ENCODE data around the gene HIPK4. TPM values are rescaled to one million over a fixed set of nuclear protein-coding genes. Genes with fewer than 3 reads are reported as not detected.

HIPK4 gene
- total RNA-seq, 1 experiment from 2014 or later = 0.74 TPM

DNA sequence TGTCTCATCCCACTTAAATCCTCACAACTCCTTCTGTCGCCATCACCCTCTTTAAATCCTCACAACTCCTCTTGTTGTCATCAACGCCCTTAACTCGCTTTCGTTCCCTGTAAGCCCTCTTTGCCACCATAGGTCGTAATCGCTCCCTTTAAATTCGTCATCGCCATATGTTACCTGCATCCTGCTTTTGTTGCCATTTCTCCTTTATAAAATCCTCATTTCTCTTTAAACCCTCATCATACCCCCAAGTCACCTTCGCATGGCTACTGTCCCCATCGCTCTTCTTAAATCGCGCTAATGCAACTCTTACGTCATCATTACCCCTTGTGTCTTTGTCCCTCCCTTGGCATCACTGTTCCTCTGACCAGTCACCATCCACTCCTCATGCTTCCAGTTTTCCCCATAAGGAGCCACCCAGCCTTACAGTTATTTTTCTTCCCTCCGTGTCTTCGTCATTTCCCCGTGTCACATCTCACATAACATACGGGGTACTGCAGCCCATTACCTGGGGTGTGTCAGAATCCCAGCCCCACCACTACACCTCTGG is 40.9 kb downstream of the HIPK4 start:
- H3K27me3 ChIP-seq (ENCODE audit: insufficient read depth, low read length) = no peaks in the 10 kb centered on the region
- peak overlapping the region; percentile 78 to 95 for H3K4me3 ChIP-seq (replicated peaks in 1 of 2; ENCODE audit: low read depth in 1 of 2, low read length in 2 of 2)
- no peak overlapping the region for H2AFZ ChIP-seq (ENCODE audit: low read depth, low read length, poor library complexity, severe bottlenecking)
- RAD21 ChIA-PET (ENCODE audit: low non-redundant PET in 1 of 2, low total read pairs in 2 of 2, uncharacterized antibody in 2 of 2, unreplicated experiment in 2 of 2) = no interaction called here
- H3K36me3 ChIP-seq (ENCODE audit: control insufficient read depth in 1 of 2, insufficient read depth in 2 of 2, low read length in 2 of 2) = no peaks in the 10 kb centered on the region; a peak in 1 of 4 replicates
- peak overlapping the region; percentile 34 for H3K27ac ChIP-seq (ENCODE audit: low read depth, low read length)
- CTCF ChIA-PET = interaction anchor here (0.8 kb wide), 1 partner anchor 286 kb away, joined by 3 read pairs; no protein-coding TSS in a partner anchor
- TF ChIP-seq POLR2AphosphoS5 (IDR thresholded peaks at IDR 0.05; ENCODE audit: low read depth, low read length) = no peak
- no peak for TF ChIP-seq CBX3 (IDR thresholded peaks at IDR 0.05; ENCODE audit: low read depth)
- TF ChIP-seq, protein P1, sequence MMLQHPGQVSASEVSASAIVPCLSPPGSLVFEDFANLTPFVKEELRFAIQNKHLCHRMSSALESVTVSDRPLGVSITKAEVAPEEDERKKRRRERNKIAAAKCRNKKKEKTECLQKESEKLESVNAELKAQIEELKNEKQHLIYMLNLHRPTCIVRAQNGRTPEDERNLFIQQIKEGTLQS (IDR thresholded peaks at IDR 0.05) = no peak
- TF ChIP-seq POLR2A (IDR thresholded peaks at IDR 0.05; ENCODE audit: borderline replicate concordance, extremely low read depth, insufficient read depth, insufficient read length) = no peak
- peaks cover 37% of the 10 kb centered on the region for H3K79me2 ChIP-seq (ENCODE audit: insufficient read depth, low read length)
- peak overlapping the region; percentile 74 for H3K9ac ChIP-seq (ENCODE audit: low read length)
- H4K20me1 ChIP-seq (ENCODE audit: insufficient read depth) = no peaks in the 10 kb centered on the region
- peak; percentile 28 for DNase-seq (ENCODE audit: low read depth, low spot score)
- H3K9me2 ChIP-seq (ENCODE audit: insufficient read depth) = no peaks in the 10 kb centered on the region
- intact Hi-C loops (cut with micrococcal nuclease) = no loop called here
- H3K4me1 ChIP-seq (ENCODE audit: control insufficient read depth in 1 of 2, insufficient read depth in 2 of 2, low read length in 2 of 2) = peaks cover 4 to 14% of the 10 kb centered on the region in 2 experiments; a peak in 3 of 4 replicates
- no peak for ATAC-seq
- H3K4me2 ChIP-seq (ENCODE audit: low read length) = peak overlapping the region; percentile 90
- no peaks in the 10 kb centered on the region for H3K9me3 ChIP-seq (ENCODE audit: control insufficient read depth in 1 of 2, insufficient read depth in 1 of 2, low read depth in 1 of 2, low read length in 2 of 2)
- BruUV-seq (replicated peaks) = TSS peak; percentile 80
- POLR2A ChIA-PET = interaction anchor here (1.0 kb wide), 2 partner anchors 12 to 15 kb away, joined by 3 read pairs; no protein-coding TSS in a partner anchor

DNA sequence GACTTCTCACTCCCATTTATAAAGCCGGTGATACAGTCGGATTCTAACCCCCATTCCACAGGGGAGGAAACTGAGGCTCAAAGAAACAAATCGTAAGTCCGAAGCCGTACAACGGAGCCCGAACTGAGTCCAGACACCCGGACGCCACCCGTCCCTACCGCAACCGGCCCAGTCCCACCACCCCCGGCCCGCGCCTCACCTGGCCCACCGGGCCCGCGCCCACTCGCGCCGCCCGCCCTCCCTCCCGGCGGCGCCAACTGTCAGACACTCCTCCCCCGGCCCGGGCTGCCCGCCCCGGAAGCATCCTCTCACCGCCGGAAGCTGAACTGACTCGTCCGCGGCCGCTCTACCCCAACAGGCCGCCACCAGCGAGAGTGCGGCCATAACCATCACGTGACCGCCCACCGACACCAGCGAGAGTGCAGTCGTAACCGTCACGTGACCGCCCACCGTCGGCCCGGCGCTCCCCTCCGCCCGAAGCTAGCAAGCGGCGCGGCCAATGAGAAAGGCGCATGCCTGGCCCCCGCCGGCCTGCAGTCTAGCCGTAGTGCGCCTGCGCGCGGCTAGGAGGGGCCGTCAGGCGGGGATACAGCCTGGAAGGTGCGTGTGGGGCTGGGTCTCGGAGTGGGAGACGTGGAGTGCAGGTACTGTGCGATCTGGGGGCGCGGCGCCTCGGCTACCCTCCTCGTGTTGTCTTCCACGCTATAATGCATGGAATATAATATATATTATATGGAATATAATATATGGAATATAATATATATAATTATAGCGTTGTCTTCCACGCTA is 41.7 kb downstream of the HIPK4 start, which contains the start of the genes C19orf47 and PLD3:
C19orf47 (minus strand) TSS at position 273 of the 789 bp plus-strand sequence. CDS start 6,540 bp downstream, outside the sequence.
PLD3 (plus strand) TSS at position 571 of the 789 bp plus-strand sequence. CDS start 17,789 bp downstream, outside the sequence.
- intact Hi-C loops (cut with micrococcal nuclease) = no loop called here
- Histone ChIP-seq H3K36me3 (ENCODE audit: control insufficient read depth in 1 of 2, insufficient read depth in 2 of 2, low read length in 2 of 2) (no peaks in the 10 kb centered on the region; a peak in 1 of 4 replicates), H3K27me3 (ENCODE audit: insufficient read depth, low read length) (no peaks in the 10 kb centered on the region), H3K9me2 (ENCODE audit: insufficient read depth) (no peaks in the 10 kb centered on the region), H4K20me1 (ENCODE audit: insufficient read depth) (no peaks in the 10 kb centered on the region), H2AFZ (ENCODE audit: low read depth, low read length, poor library complexity, severe bottlenecking) (no peak within 1 kb of the TSS), H3K9me3 (ENCODE audit: control insufficient read depth in 1 of 2, insufficient read depth in 1 of 2, low read depth in 1 of 2, low read length in 2 of 2) (no peaks in the 10 kb centered on the region), H3K79me2 (ENCODE audit: insufficient read depth, low read length) (peaks cover 38% of the 10 kb centered on the region), H3K4me1 (ENCODE audit: control insufficient read depth in 1 of 2, insufficient read depth in 2 of 2, low read length in 2 of 2) (peaks cover 4 to 14% of the 10 kb centered on the region in 2 experiments; a peak in 3 of 4 replicates), H3K4me3 (replicated peaks in 1 of 2; ENCODE audit: low read depth in 1 of 2, low read length in 2 of 2) (peak within 1 kb of the TSS; percentile 78 to 95), H3K27ac (ENCODE audit: low read depth, low read length) (peak within 1 kb of the TSS; percentile 57), H3K4me2 (ENCODE audit: low read length) (peak within 1 kb of the TSS; percentile 90), H3K9ac (ENCODE audit: low read length) (peak within 1 kb of the TSS; percentile 74)
- DNase-seq (ENCODE audit: low read depth, low spot score) = peak; percentile 97
- POLR2A ChIA-PET = interaction anchor here (0.6 to 1.4 kb wide), 7 partner anchors 13 to 1345 kb away, joined by 3 to 5 read pairs (median 3); partner anchors contain the start of gene SERTAD1
- RAD21 ChIA-PET (ENCODE audit: low non-redundant PET in 1 of 2, low total read pairs in 2 of 2, uncharacterized antibody in 2 of 2, unreplicated experiment in 2 of 2) = no interaction called here
- CTCF ChIA-PET = interaction anchor here (0.6 to 0.8 kb wide), 2 partner anchors 43 to 287 kb away, joined by 3 to 4 read pairs; no protein-coding TSS in a partner anchor
- ATAC-seq = peak; percentile 97
- no TSS peak for BruUV-seq (replicated peaks)
- TF ChIP-seq SIN3A (IDR thresholded peaks at IDR 0.05; ENCODE audit: low read depth) (peak; percentile 62), TCF7L2 (IDR thresholded peaks at IDR 0.05; ENCODE audit: borderline replicate concordance, extremely low read depth, insufficient read depth, insufficient read length) (peak; percentile 27), SP1 (IDR thresholded peaks at IDR 0.05; ENCODE audit: low read depth) (peak; percentile 77), ZFX (IDR thresholded peaks at IDR 0.05) (peak; percentile 27; the same call in 1 of the 2 replicates), CBX3 (IDR thresholded peaks at IDR 0.05; ENCODE audit: low read depth) (no peak), YY1 (IDR thresholded peaks at IDR 0.05; ENCODE audit: extremely low read depth, insufficient replicate concordance, low read depth, low read length) (peak; percentile 92), EZH2phosphoT487 (IDR thresholded peaks at IDR 0.05; ENCODE audit: borderline replicate concordance) (no peak)
- TF ChIP-seq, protein P2, sequence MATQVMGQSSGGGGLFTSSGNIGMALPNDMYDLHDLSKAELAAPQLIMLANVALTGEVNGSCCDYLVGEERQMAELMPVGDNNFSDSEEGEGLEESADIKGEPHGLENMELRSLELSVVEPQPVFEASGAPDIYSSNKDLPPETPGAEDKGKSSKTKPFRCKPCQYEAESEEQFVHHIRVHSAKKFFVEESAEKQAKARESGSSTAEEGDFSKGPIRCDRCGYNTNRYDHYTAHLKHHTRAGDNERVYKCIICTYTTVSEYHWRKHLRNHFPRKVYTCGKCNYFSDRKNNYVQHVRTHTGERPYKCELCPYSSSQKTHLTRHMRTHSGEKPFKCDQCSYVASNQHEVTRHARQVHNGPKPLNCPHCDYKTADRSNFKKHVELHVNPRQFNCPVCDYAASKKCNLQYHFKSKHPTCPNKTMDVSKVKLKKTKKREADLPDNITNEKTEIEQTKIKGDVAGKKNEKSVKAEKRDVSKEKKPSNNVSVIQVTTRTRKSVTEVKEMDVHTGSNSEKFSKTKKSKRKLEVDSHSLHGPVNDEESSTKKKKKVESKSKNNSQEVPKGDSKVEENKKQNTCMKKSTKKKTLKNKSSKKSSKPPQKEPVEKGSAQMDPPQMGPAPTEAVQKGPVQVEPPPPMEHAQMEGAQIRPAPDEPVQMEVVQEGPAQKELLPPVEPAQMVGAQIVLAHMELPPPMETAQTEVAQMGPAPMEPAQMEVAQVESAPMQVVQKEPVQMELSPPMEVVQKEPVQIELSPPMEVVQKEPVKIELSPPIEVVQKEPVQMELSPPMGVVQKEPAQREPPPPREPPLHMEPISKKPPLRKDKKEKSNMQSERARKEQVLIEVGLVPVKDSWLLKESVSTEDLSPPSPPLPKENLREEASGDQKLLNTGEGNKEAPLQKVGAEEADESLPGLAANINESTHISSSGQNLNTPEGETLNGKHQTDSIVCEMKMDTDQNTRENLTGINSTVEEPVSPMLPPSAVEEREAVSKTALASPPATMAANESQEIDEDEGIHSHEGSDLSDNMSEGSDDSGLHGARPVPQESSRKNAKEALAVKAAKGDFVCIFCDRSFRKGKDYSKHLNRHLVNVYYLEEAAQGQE (IDR thresholded peaks at IDR 0.05; ENCODE audit: low read depth) = no peak
- TF ChIP-seq, protein P3, sequence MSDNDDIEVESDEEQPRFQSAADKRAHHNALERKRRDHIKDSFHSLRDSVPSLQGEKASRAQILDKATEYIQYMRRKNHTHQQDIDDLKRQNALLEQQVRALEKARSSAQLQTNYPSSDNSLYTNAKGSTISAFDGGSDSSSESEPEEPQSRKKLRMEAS (IDR thresholded peaks at IDR 0.05) = peak; percentile 95

Measured in HCT116 (cell line).